Pulmonary artery endothelial cell (primary cell): Measurements from ENCODE around the gene MRPS30. TPM values are rescaled to one million over a fixed set of nuclear protein-coding genes. Genes with fewer than 3 reads are reported as not detected.
"Not testable (repeated sequence)": the region's sequence is repeated elsewhere in the genome, so short reads cannot be mapped to it uniquely, and the experiment has no call there.

Experiments
- DNase-seq: peaks from one replicate; pipeline ENCODE4 v3.0.0-alpha.2; 2011; ENCODE audit warnings: low read depth, low spot score
- total RNA-seq: library from RNA; depleted of rRNA; stranded (reverse); fragments of >200 nt; gene quantifications from 2 replicates; pipeline ENCODE4 v1.2.3, GENCODE V29; 2014

Gene MRPS30
- total RNA-seq: 61.0 and 68.5 TPM in 2 replicates

GRCh38 chr5:44808435-44809214 is at the start of gene MRPS30:
TSS of gene MRPS30 (plus strand) at chr5:44808947. CDS start at chr5:44808963, 16 bp downstream.
- DNase-seq: peak; percentile 97

GRCh38 chr5:44769200-44769876 is 39.4 kb upstream of the MRPS30 start:
- DNase-seq: no peak

- DNase-seq: no peak
Measured at GRCh38 chr5:44769877-44770209, 38.9 kb upstream of the MRPS30 start.

- no peak for DNase-seq
Measured at GRCh38 chr5:44770780-44771717, 37.7 kb upstream of the MRPS30 start.

- not testable (repeated sequence) for DNase-seq
Measured at GRCh38 chr5:44772397-44772796, 36.4 kb upstream of the MRPS30 start.

GRCh38 chr5:44774279-44774880 is 34.4 kb upstream of the MRPS30 start:
- no peak for DNase-seq

GRCh38 chr5:44779167-44779566 is 29.6 kb upstream of the MRPS30 start:
- DNase-seq: no peak

GRCh38 chr5:44783634-44784315 is 25.0 kb upstream of the MRPS30 start:
- DNase-seq: no peak

- no peak for DNase-seq
Measured at GRCh38 chr5:44787731-44788130, 21.0 kb upstream of the MRPS30 start.

GRCh38 chr5:44789372-44789995 is 19.3 kb upstream of the MRPS30 start:
- DNase-seq: peak; percentile 46

GRCh38 chr5:44792031-44792673 is 16.6 kb upstream of the MRPS30 start:
- DNase-seq: not testable (repeated sequence)

GRCh38 chr5:44794371-44794770 is 14.4 kb upstream of the MRPS30 start:
- DNase-seq: no peak

- no peak for DNase-seq
Measured at GRCh38 chr5:44795496-44795895, 13.3 kb upstream of the MRPS30 start.

- DNase-seq: no peak
Measured at GRCh38 chr5:44797841-44798240, 10.9 kb upstream of the MRPS30 start.

GRCh38 chr5:44801992-44802391 is 6.8 kb upstream of the MRPS30 start:
- DNase-seq: no peak

GRCh38 chr5:44806608-44807007 is 2.1 kb upstream of the MRPS30 start:
- DNase-seq: no peak

- no peak for DNase-seq
Measured at GRCh38 chr5:44807269-44807668, 1.5 kb upstream of the MRPS30 start.

GRCh38 chr5:44809215-44809955 is 638 bp downstream of the MRPS30 start:
- peak; percentile 5 for DNase-seq

GRCh38 chr5:44809956-44810420 is 1.2 kb downstream of the MRPS30 start:
- no peak for DNase-seq
